HG03175 (cell line): ENCODE measurements around the gene TSBP1.

Experiments
- ATAC-seq: cut with Tn5 transposase; IDR thresholded peaks from one replicate; pipeline ENCODE4 v1.9.1; 2021; ENCODE audit warnings: mild to moderate bottlenecking, moderate library complexity; ENCODE audit not compliant: unreplicated experiment

TSBP1 gene, protein sequence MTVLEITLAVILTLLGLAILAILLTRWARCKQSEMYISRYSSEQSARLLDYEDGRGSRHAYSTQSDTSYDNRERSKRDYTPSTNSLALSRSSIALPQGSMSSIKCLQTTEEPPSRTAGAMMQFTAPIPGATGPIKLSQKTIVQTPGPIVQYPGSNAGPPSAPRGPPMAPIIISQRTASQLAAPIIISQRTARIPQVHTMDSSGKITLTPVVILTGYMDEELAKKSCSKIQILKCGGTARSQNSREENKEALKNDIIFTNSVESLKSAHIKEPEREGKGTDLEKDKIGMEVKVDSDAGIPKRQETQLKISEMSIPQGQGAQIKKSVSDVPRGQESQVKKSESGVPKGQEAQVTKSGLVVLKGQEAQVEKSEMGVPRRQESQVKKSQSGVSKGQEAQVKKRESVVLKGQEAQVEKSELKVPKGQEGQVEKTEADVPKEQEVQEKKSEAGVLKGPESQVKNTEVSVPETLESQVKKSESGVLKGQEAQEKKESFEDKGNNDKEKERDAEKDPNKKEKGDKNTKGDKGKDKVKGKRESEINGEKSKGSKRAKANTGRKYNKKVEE

GRCh38 chr6:32371803-32372202 is at the start of gene TSBP1:
Gene TSBP1 (minus strand): TSS chr6:32371903. CDS start chr6:32371706, 197 bp downstream.
- no peak for ATAC-seq

GRCh38 chr6:32416036-32416435 is 44.3 kb upstream of the TSBP1 start:
- no peak for ATAC-seq

DNA sequence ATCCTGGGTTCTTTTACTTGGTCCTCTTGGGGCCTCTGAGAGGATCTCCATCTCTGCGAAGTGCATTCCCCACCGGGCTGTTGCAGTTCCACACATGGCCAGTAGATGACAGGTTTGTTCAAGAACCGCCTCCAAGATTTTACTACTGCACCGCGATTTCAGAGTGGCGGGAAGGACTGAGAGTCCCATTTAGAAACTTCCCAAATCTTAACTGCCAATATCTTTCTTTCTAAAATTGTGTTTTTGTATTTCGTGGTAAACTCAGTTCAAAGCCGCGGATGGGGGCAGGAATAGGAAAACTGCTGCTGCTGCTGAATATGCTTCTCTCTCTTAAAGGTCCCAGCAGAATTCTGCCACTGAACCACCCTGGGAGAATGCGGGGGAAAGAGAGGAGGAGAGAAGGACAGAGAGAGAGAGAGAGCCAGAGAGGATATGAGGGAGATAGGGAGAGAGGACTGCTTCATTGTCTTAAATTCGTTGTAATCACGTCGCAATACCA is 43.9 kb upstream of the TSBP1 start:
- no peak for ATAC-seq

GRCh38 chr6:32413427-32414047 is 41.8 kb upstream of the TSBP1 start:
- no peak for ATAC-seq

DNA sequence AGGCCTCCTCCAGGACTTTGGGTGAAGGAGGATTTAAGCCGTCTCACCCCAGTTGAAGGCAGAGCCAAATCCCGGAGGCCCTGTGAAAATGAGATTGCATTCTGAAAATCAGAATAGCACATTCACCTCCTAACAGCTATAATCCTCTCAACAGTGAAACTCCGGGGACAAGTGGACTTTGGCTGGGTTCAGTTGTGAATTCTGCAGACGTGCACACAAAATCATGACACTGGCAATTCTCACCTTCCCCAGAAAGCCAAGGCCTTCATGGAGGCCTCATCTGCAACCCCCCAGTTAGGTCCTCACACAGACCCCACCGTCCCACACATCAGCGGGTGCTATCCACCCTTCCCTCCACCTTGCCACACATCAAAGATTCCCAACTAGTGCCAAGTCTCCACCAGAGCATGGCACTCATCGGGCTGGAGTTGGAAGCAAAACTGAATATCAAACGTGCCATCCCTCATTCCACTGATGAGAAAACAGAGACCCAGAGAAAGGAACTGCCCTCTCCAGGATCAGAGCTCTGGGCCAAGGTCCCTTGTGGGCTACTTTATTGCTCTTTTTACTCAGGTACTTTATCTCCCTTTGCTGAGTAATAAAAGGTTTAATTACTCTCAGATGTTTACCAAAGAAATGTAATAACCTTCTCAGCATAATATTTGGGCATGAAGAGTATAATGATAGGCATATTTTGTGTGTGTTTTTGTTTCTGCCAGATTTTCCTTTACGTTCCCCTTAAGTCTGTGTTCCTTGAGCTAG is 40.0 kb upstream of the TSBP1 start:
- no peak for ATAC-seq

- ATAC-seq = no peak
These were observed 39.2 kb upstream of the TSBP1 start for GRCh38 chr6:32410906-32411305.

DNA sequence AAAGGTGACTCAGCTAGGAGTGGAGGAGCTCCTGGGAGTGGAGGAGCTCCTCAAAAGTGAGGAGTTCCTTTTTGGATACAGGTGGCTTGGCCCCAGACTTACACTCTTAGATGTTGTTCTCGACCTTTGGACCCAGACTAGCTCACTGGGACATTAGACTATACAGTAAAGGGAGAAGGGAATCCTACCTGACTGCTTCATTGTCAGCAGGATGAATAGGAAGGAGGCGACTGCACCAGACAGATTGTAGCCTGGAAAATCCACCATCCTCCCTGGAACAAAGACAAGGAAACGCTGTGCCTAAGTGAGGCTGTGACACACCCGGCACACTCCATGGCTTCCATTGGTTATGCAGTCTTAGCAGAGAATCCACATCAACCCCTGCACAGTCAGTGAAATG is 35.2 kb upstream of the TSBP1 start, which contains the start of gene BTNL2:
Gene BTNL2, minus strand, starts transcription at position 325 of the 400 bp plus-strand sequence. Its CDS starts 58 bp downstream, at position 267.
- ATAC-seq = no peak

- no peak for ATAC-seq
These were observed 34.5 kb upstream of the TSBP1 start for GRCh38 chr6:32406197-32406596.

DNA sequence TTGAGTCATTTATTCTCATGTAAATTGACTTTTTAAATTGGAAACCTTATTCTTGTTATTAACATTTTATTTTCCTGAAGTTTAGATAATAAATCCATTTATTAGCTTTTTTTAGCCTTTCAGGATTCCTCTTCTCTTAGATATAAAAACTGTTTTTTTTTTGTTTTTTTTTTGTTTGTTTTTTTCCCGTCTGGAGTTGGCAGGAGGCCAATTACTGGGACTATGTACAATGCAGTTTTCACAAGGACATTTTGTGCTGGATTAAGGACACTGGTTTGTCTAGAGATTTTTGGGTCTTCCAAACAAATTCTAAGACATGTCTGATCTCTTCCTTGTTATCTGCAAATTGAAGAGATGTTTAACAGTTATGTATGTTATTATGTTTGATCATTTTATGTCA is 34.0 kb upstream of the TSBP1 start:
- no peak for ATAC-seq

GRCh38 chr6:32402812-32403211 is 31.1 kb upstream of the TSBP1 start:
- ATAC-seq = no peak

GRCh38 chr6:32401284-32401963 is 29.7 kb upstream of the TSBP1 start:
- no peak for ATAC-seq

DNA sequence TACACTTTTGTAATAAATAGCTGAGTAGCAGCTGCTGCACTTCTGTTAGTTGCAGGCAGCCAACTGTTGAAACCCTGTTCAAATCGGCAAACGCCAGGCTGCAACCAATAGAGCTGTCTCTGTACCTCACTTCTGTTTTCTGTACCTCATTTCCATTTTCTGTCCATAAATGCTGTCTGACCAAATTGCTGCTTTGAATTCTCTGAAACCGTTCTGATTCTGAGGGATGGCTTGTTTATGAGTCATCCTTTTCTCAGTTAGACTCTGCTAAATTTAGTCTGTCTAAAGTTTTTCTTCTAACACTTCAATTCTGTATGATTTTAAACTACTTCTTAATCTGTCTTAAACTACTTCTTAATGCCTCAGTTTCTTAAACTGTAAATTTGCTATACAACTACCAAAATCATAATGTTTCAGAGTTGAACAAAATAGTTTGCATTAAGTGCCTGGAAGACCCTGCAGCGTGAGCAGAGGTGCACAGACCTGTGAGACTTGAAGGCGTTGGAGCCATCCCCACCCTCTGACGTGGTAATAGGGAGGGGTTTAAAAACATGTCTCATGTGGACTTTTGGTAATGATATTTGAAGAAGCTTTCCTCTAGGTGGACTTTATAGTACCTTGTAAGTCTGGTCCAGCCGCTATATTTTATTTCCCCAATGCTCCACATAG is 25.7 kb upstream of the TSBP1 start:
- ATAC-seq = peak; percentile 60

DNA sequence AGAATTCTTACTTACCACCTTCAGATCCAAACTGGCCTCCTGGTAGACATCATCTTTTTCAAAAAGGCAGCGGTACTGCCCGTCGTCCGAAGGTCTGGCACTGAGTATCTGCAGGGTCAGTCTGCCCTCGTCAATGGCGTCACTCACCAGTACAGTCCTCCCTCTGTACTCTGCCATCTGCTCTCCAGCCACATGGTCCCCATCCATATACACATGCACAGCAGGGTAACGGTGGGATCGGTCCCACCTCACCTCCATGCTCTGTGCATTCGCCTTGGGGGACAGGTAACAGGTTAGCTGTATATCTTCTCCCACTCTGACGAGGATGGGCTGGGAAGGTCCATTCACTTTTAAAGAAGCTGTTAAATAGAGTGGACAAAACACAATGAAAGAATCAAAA is 24.3 kb upstream of the TSBP1 start:
- ATAC-seq = no peak

GRCh38 chr6:32393665-32394420 is 22.1 kb upstream of the TSBP1 start:
- no peak for ATAC-seq

- no peak for ATAC-seq
These were observed 19.8 kb upstream of the TSBP1 start for GRCh38 chr6:32391505-32391904.

GRCh38 chr6:32387589-32388340 is 16.1 kb upstream of the TSBP1 start:
- ATAC-seq = no peak

GRCh38 chr6:32386040-32386439 is 14.3 kb upstream of the TSBP1 start:
- no peak for ATAC-seq

DNA sequence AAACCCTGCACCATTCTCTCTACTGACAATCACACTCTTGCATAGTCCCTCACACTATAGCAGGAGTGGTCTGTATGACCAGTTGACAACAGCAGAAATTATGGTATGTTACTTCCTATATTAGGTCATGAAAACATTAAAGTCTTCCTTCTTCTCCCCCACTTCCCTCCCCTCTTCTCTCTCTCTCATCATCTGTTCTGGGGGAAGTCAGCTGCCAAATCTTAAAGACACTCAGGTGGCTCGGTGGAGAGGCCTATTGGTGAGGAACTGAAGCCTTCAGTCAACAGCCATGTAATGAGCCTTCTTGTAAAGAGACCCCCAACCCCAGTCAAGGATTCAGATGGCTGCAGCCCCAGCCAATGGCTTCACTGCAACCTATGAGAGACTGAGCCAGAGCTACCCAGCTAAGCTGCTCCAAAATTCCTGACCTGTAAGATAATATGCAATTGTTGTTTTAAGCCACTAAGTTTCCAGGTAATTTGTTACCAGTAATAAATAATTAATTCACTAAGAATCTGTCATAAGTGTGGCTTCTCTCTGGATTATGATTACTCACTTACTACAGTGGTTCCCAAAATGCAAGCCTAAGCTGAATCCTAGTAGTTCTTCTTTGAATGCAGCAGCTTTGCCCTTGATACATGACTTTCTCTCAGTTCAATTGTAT is 11.2 kb upstream of the TSBP1 start:
- ATAC-seq = no peak
